ENCODE results near the gene TEKT3.

TEKT3 gene

DNA sequence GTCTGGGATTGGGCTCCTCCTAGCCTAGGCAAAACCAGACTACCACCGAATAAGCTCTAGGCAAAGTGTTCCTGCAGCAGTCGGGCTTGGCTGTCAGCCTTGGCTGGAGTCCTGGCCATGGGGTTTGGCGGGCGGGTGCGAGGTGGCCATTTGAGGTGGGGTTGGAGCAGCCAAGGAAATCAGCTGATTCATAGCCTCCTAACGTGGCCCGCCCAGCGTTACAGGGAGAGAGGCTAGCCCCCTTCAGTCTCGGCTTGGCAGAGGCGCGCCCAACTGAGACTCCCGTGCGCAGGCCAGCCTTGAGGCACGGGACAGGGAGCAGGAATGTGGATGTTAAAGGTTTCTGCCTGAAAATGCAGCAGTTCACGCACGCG is 78.2 kb downstream of the TEKT3 start (continued):
- TF ChIP-seq ZNF133 (tag by site-specific recombination; IDR thresholded peaks at IDR 0.05) (no peak), ZSCAN30 (tag by site-specific recombination; IDR thresholded peaks at IDR 0.05) (peak; percentile 42; the same call in 1 of the 2 replicates), ZBTB6 (tag by site-specific recombination; IDR thresholded peaks at IDR 0.05) (0 out of 2 replicates have a peak, but pooled peaks have one; percentile 2), ZNF10 (tag by site-specific recombination; IDR thresholded peaks at IDR 0.05) (no peak), ZNF654 (tag by site-specific recombination; IDR thresholded peaks at IDR 0.05; ENCODE audit: low read depth) (no peak), ZNF157 (tag by site-specific recombination; IDR thresholded peaks at IDR 0.05) (no peak), ZNF112 (tag by site-specific recombination; IDR thresholded peaks at IDR 0.05) (no peak), ZNF140 (tag by site-specific recombination; IDR thresholded peaks at IDR 0.05) (no peak), ZNF692 (tag by site-specific recombination; IDR thresholded peaks at IDR 0.05) (no peak), HOXC10 (CRISPR knock-in tag; IDR thresholded peaks at IDR 0.05) (no peak), ZBTB7A (tag by site-specific recombination; IDR thresholded peaks at IDR 0.05; ENCODE audit: low read depth) (no peak), ZNF560 (tag by site-specific recombination; IDR thresholded peaks at IDR 0.05; ENCODE audit: borderline replicate concordance) (no peak), ZNF335 (tag by site-specific recombination; conservative IDR thresholded peaks at IDR 0.05) (0 out of 2 replicates have a peak, but pooled peaks have one; percentile 42), TRIM28 (IDR thresholded peaks at IDR 0.05; ENCODE audit: borderline replicate concordance, low read length) (no peak), ZNF747 (tag by site-specific recombination; IDR thresholded peaks at IDR 0.05) (no peak), ZNF366 (tag by site-specific recombination; conservative IDR thresholded peaks at IDR 0.05) (no peak), CTCF (tag by site-specific recombination; IDR thresholded peaks at IDR 0.05) (no peak), KLF1 (tag by site-specific recombination; IDR thresholded peaks at IDR 0.05) (peak; percentile 62), SETDB1 (IDR thresholded peaks at IDR 0.05; ENCODE audit: insufficient read length, low read length) (no peak), ZNF148 (tag by site-specific recombination; IDR thresholded peaks at IDR 0.05; ENCODE audit: borderline replicate concordance) (no peak), ZNF549 (tag by site-specific recombination; IDR thresholded peaks at IDR 0.05) (no peak), SCRT2 (tag by site-specific recombination; IDR thresholded peaks at IDR 0.05) (no peak), ZNF777 (tag by site-specific recombination; IDR thresholded peaks at IDR 0.05; ENCODE audit: borderline replicate concordance) (no peak), ZFHX2 (tag by site-specific recombination; conservative IDR thresholded peaks at IDR 0.05) (no peak)
- TF ChIP-seq, protein P1, sequence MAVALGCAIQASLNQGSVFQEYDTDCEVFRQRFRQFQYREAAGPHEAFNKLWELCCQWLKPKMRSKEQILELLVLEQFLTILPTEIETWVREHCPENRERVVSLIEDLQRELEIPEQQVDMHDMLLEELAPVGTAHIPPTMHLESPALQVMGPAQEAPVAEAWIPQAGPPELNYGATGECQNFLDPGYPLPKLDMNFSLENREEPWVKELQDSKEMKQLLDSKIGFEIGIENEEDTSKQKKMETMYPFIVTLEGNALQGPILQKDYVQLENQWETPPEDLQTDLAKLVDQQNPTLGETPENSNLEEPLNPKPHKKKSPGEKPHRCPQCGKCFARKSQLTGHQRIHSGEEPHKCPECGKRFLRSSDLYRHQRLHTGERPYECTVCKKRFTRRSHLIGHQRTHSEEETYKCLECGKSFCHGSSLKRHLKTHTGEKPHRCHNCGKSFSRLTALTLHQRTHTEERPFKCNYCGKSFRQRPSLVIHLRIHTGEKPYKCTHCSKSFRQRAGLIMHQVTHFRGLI (tag by site-specific recombination; IDR thresholded peaks at IDR 0.05) = peak; percentile 97
- TF ChIP-seq, protein P2, sequence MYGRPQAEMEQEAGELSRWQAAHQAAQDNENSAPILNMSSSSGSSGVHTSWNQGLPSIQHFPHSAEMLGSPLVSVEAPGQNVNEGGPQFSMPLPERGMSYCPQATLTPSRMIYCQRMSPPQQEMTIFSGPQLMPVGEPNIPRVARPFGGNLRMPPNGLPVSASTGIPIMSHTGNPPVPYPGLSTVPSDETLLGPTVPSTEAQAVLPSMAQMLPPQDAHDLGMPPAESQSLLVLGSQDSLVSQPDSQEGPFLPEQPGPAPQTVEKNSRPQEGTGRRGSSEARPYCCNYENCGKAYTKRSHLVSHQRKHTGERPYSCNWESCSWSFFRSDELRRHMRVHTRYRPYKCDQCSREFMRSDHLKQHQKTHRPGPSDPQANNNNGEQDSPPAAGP (tag by site-specific recombination; IDR thresholded peaks at IDR 0.05) = no peak
- TF ChIP-seq, protein P3, sequence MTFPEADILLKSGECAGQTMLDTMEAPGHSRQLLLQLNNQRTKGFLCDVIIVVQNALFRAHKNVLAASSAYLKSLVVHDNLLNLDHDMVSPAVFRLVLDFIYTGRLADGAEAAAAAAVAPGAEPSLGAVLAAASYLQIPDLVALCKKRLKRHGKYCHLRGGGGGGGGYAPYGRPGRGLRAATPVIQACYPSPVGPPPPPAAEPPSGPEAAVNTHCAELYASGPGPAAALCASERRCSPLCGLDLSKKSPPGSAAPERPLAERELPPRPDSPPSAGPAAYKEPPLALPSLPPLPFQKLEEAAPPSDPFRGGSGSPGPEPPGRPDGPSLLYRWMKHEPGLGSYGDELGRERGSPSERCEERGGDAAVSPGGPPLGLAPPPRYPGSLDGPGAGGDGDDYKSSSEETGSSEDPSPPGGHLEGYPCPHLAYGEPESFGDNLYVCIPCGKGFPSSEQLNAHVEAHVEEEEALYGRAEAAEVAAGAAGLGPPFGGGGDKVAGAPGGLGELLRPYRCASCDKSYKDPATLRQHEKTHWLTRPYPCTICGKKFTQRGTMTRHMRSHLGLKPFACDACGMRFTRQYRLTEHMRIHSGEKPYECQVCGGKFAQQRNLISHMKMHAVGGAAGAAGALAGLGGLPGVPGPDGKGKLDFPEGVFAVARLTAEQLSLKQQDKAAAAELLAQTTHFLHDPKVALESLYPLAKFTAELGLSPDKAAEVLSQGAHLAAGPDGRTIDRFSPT (tag by site-specific recombination; IDR thresholded peaks at IDR 0.05) = no peak
- TF ChIP-seq, protein P4, sequence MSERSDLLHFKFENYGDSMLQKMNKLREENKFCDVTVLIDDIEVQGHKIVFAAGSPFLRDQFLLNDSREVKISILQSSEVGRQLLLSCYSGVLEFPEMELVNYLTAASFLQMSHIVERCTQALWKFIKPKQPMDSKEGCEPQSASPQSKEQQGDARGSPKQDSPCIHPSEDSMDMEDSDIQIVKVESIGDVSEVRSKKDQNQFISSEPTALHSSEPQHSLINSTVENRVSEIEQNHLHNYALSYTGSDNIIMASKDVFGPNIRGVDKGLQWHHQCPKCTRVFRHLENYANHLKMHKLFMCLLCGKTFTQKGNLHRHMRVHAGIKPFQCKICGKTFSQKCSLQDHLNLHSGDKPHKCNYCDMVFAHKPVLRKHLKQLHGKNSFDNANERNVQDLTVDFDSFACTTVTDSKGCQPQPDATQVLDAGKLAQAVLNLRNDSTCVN (tag by site-specific recombination; optimal IDR thresholded peaks at IDR 0.05) = peak; percentile 39
